Nephron progenitor cell (in vitro differentiated cells): Measurements from ENCODE around the gene CCNE1.
A peak's percentile ranks its signal among the peaks of the same experiment; 100 is the strongest.

ENCODE experiments used
- DNase-seq: peaks from one replicate; pipeline ENCODE4 v3.0.0; 2021
- H3K27ac Mint-ChIP-seq: 2 replicates; pipeline ENCODE4 v1.8.0; 2021; ENCODE audit warnings: mild to moderate bottlenecking, moderate library complexity, mixed read lengths
- H3K27me3 Mint-ChIP-seq: 2 replicates; pipeline ENCODE4 v1.8.0; 2021; ENCODE audit warnings: mild to moderate bottlenecking, low read depth, mixed read lengths; ENCODE audit not compliant: poor library complexity
- H3K36me3 Mint-ChIP-seq: 2 replicates; pipeline ENCODE4 v1.8.0; 2021; ENCODE audit warnings: low read depth, mixed read lengths
- H3K4me1 Mint-ChIP-seq: 2 replicates; pipeline ENCODE4 v1.8.0; 2021; ENCODE audit warnings: mixed read lengths
- H3K4me3 Mint-ChIP-seq: 2 replicates; pipeline ENCODE4 v1.8.0; 2021; ENCODE audit warnings: mild to moderate bottlenecking, moderate library complexity, mixed read lengths
- H3K9me3 Mint-ChIP-seq: 2 replicates; pipeline ENCODE4 v1.8.0; 2021; ENCODE audit warnings: mild to moderate bottlenecking, moderate library complexity, mixed read lengths
- TF ChIP-seq, protein P1 (sequence below): fragments of 200-600 bp; sonication (generic); IDR thresholded peaks from 2 replicates; pipeline ENCODE4 v1.5.0; 2021; ENCODE audit warnings: antibody characterized with exemption

Gene CCNE1

DNA sequence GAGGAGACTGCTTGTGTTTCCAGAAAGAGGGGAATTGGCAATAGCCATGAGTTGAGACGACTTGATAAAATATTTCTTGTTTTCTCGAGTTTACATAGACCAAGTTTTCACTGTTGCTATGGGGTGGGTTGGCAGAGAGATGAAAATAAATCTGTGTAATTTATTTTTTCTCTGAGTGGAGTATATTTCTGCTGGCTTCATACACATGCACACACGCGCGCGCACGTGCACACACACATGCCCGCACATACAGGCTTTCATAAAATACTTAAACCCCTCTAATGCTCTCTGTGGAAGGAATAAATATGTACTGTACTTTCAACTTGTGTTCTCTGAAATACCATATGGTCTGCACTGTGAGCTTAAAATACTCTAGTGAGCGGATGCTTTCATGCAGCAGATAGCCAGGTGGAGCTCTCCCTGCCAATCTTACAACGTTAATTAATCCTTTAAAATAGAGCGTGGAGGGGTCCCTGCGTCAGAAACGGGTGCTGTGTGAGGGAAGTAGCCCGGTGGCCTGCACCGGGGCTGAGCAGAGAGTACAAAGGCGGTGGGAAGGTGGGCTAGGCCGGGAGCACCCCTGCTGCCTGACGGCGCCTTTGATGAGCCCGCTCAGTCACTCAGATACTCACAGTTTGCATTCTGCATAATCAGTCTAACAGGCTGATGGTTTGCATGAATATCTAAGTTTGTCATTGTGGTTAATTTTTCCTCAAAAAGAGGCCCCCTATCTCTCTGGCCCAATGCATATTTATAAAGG, 44.1 kb downstream of the CCNE1 start:
- TF ChIP-seq, protein P1, sequence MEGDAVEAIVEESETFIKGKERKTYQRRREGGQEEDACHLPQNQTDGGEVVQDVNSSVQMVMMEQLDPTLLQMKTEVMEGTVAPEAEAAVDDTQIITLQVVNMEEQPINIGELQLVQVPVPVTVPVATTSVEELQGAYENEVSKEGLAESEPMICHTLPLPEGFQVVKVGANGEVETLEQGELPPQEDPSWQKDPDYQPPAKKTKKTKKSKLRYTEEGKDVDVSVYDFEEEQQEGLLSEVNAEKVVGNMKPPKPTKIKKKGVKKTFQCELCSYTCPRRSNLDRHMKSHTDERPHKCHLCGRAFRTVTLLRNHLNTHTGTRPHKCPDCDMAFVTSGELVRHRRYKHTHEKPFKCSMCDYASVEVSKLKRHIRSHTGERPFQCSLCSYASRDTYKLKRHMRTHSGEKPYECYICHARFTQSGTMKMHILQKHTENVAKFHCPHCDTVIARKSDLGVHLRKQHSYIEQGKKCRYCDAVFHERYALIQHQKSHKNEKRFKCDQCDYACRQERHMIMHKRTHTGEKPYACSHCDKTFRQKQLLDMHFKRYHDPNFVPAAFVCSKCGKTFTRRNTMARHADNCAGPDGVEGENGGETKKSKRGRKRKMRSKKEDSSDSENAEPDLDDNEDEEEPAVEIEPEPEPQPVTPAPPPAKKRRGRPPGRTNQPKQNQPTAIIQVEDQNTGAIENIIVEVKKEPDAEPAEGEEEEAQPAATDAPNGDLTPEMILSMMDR, result no peak
- Mint-ChIP-seq H3K27me3 (peaks cover 35% of the 10 kb centered on the region), H3K9me3 (no peaks in the 10 kb centered on the region), H3K36me3 (no peaks in the 10 kb centered on the region), H3K4me3 (no peak overlapping the region), H3K27ac (peak overlapping the region; percentile 55), H3K4me1 (peaks cover 28% of the 10 kb centered on the region)
- no peak for DNase-seq

DNA sequence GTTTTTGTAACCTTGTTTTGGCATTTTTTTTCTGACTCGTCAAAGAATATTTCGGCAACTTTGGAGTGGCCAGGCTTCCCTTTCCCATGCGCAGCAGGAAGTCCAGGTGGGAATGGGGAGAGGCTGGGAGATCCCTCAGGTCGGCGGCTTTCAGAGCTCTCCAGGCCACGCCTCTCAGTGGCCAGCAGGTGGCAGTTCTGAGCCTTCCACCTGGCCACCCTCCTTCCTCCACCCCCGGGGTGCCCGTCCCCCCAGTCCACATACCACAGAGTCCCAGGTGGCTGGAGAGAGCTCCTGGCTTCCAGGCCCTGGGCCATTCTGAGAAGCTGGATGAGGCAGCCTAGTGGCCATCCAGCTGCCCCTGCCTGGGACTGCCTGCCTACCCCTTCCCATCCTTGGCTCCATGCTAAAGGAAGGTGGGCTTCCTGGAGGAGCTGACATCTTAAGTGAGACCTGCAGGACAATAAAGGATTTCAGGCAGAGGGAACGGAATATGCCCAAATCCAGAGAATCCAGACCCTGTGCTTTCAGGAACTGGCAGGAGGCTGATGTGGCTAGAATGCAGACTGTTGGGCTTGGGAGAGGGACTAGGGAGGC, 46.3 kb downstream of the CCNE1 start:
- no peaks in the 10 kb centered on the region for H3K9me3 Mint-ChIP-seq
- DNase-seq, result no peak
- no peaks in the 10 kb centered on the region for H3K36me3 Mint-ChIP-seq
- H3K27me3 Mint-ChIP-seq, result peaks cover 35% of the 10 kb centered on the region
- no peak overlapping the region for H3K27ac Mint-ChIP-seq
- peaks cover 28% of the 10 kb centered on the region for H3K4me1 Mint-ChIP-seq
- no peak overlapping the region for H3K4me3 Mint-ChIP-seq
- TF ChIP-seq, protein P1, result peak; percentile 53

DNA sequence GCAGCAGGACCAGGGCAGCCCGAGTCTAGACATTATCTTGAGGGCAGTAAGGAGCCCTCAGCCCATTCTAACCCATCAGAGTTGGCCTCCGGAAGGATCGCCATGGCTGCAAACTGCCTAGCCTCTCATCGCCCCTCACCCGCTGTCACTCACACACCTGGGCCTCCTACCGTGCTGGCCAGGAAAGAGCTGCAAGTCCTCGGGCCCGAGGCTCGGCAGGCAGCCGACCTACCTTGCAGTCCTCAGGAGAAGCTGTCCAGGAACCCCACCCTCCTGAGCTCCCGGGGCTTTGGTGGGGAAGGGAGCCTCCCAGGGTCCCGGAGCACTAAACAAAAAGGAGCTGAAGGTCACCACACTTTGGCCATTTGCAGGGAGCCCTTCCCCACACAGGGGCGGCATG, 46.8 kb downstream of the CCNE1 start:
- peaks cover 37% of the 10 kb centered on the region for H3K27me3 Mint-ChIP-seq
- H3K9me3 Mint-ChIP-seq, result no peaks in the 10 kb centered on the region
- DNase-seq, result no peak
- H3K4me3 Mint-ChIP-seq, result no peak overlapping the region
- no peaks in the 10 kb centered on the region for H3K36me3 Mint-ChIP-seq
- H3K27ac Mint-ChIP-seq, result no peak overlapping the region
- peaks cover 31% of the 10 kb centered on the region for H3K4me1 Mint-ChIP-seq
- TF ChIP-seq, protein P1, result no peak

DNA sequence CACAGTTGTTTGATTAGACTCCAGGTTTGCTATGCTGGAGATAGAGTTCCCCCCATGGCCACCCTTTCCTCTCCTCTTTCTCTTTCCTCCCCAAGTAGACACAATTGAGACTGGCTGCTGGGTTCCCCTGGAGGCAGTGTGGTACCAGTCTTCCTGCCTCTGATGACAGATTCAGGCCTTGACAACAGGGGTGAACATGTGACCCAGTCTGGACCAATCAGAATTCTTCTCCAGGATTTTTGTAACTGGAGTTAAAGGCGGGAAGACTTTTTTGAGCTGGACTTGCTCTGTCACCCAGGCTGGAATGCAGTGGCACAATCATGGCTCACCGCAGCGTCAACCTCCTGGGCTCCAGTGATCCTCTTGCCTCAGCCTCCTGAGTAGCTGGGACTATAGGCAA, 48.7 kb downstream of the CCNE1 start:
- Mint-ChIP-seq H3K27ac (no peak overlapping the region), H3K36me3 (no peaks in the 10 kb centered on the region), H3K4me3 (no peak overlapping the region), H3K9me3 (no peaks in the 10 kb centered on the region), H3K4me1 (peaks cover 26% of the 10 kb centered on the region), H3K27me3 (peaks cover 46% of the 10 kb centered on the region)
- no peak for DNase-seq
- TF ChIP-seq, protein P1, result no peak

DNA sequence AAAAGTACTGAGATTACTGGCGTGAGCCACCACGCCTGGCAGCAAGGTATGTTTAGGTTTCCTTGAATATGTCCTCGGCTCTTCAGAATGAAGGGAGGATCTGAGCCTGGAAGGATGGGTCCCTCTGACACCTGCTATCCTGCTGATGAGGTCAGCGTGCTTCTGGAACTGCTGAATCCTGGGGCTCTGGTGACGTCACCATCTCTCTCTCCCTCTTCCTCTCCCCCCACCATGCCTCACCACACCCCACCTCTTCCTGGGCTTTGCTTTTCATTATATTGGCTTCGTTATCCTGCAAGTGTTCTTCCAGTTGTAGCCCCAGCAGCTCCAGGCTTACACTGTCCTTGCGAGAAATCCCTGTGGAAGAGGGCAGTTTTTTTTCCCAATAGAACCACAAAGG, 49.8 kb downstream of the CCNE1 start:
- Mint-ChIP-seq H3K27ac (no peak overlapping the region), H3K36me3 (peaks cover 5% of the 10 kb centered on the region), H3K9me3 (peaks cover 6% of the 10 kb centered on the region), H3K27me3 (peaks cover 51% of the 10 kb centered on the region), H3K4me3 (no peak overlapping the region), H3K4me1 (peaks cover 20% of the 10 kb centered on the region)
- DNase-seq, result no peak
- TF ChIP-seq, protein P1, result no peak

DNA sequence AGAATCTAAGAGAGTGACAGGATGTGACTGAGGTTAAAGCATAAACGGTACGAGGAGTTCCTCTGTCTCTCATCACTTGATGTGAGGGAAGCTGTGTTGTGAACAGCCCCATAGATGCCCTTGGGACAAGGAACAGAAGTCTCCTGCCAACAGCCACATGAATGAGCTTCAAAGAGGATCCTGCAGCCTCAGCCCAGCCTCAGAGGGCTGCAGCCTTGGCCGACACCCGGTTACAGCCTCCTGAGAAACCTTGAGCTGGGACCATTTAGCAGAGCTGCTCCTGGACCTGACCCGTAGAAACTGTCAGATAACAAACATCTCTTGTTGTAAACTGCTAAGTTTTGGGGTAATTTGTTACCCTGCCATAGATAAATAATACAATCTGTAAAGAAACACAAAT, 54.2 kb downstream of the CCNE1 start:
- no peak for DNase-seq
- Mint-ChIP-seq H3K9me3 (peaks cover 29% of the 10 kb centered on the region), H3K4me3 (no peak overlapping the region), H3K4me1 (peaks cover 15% of the 10 kb centered on the region), H3K27ac (no peak overlapping the region), H3K36me3 (peaks cover 5% of the 10 kb centered on the region), H3K27me3 (peaks cover 66% of the 10 kb centered on the region)
- TF ChIP-seq, protein P1, result no peak
